VCaP (cell line): ENCODE measurements around the gene WNT5B.

Experiments
- H3K27ac ChIP-seq: fragments of 450-650 bp; 2 replicates; pipeline ENCODE4 v1.5.1; 2017
- CTCF ChIP-seq: fragments of 450-650 bp; conservative IDR thresholded peaks from 2 replicates; pipeline ENCODE4 v1.5.1; 2017; ENCODE audit warnings: mild to moderate bottlenecking, moderate library complexity

Gene WNT5B

GRCh38 chr12:1633459-1633858 is 4.4 kb downstream of the WNT5B start:
- H3K27ac ChIP-seq, result no peak overlapping the region
- TF ChIP-seq CTCF, result no peak

- no peak for TF ChIP-seq CTCF
- H3K27ac ChIP-seq, result no peak overlapping the region
These were observed 5.1 kb downstream of the WNT5B start for GRCh38 chr12:1634149-1634548.

- TF ChIP-seq CTCF, result peak; percentile 98
- H3K27ac ChIP-seq, result no peak overlapping the region
These were observed 5.7 kb downstream of the WNT5B start for GRCh38 chr12:1634590-1635191.

GRCh38 chr12:1635301-1636095 is 6.5 kb downstream of the WNT5B start:
- no peak overlapping the region for H3K27ac ChIP-seq
- no peak for TF ChIP-seq CTCF

- TF ChIP-seq CTCF, result no peak
- H3K27ac ChIP-seq, result no peak overlapping the region
These were observed 9.2 kb downstream of the WNT5B start for GRCh38 chr12:1638203-1638602.

- no peak for TF ChIP-seq CTCF
- H3K27ac ChIP-seq, result no peak overlapping the region
These were observed 10.5 kb downstream of the WNT5B start for GRCh38 chr12:1639538-1639937.

- no peak for TF ChIP-seq CTCF
- H3K27ac ChIP-seq, result no peak overlapping the region
These were observed 11.6 kb downstream of the WNT5B start for GRCh38 chr12:1640328-1641234.
